T1000 (cell line): ENCODE measurements around the gene NENF.

Source experiments
- DNase-seq: peaks from one replicate; lab custom pipeline; 2025; ENCODE audit warnings: mixed read lengths; lab: John Stamatoyannopoulos, UW

Gene NENF

GRCh38 chr1:212482006-212482636, 49.4 kb downstream of the NENF start:
- DNase-seq: no peak

GRCh38 chr1:212482637-212483441, 50.1 kb downstream of the NENF start:
- peak; percentile 81 for DNase-seq

GRCh38 chr1:212484701-212485570, 52.2 kb downstream of the NENF start:
- DNase-seq: peak; percentile 80

- DNase-seq: no peak
These were observed 52.8 kb downstream of the NENF start for GRCh38 chr1:212485571-212485912.

- DNase-seq: peak; percentile 90
These were observed 53.3 kb downstream of the NENF start for GRCh38 chr1:212485913-212486618.

- DNase-seq: no peak
These were observed 53.9 kb downstream of the NENF start for GRCh38 chr1:212486619-212486975.

GRCh38 chr1:212487286-212487685, 54.6 kb downstream of the NENF start:
- DNase-seq: no peak

- DNase-seq: no peak
These were observed 55.2 kb downstream of the NENF start for GRCh38 chr1:212487774-212488435.

GRCh38 chr1:212488436-212489283, 55.9 kb downstream of the NENF start:
- no peak for DNase-seq

- no peak for DNase-seq
These were observed 56.7 kb downstream of the NENF start for GRCh38 chr1:212489284-212489859.

- DNase-seq: no peak
These were observed 57.6 kb downstream of the NENF start for GRCh38 chr1:212490276-212490675.

GRCh38 chr1:212491454-212491853, 58.7 kb downstream of the NENF start:
- no peak for DNase-seq
